CD14-positive monocyte (primary cell): ENCODE measurements around the gene MARS1. TPM values are rescaled to one million over a fixed set of nuclear protein-coding genes. Genes with fewer than 3 reads are reported as not detected.

Source experiments
- DNase-seq, 3 donors: peaks; one replicate each; pipeline ENCODE4 v3.0.0-alpha.2; 2011 to 2022
- H2AFZ ChIP-seq: 2 replicates; pipeline ENCODE4 v1.6.0; 2012; ENCODE audit warnings: mild to moderate bottlenecking, low read depth, low read length, inconsistent platforms; ENCODE audit not compliant: insufficient read depth, poor library complexity, severe bottlenecking
- H3K27ac ChIP-seq, 2 donors: 1 replicate in 1 of 2; 2 replicates in 1 of 2; pipeline ENCODE4 v1.5.1; 2012 to 2013; ENCODE audit warnings: low read length in 2 of 2, control low read depth in 1 of 2, inconsistent platforms in 1 of 2, low read depth in 1 of 2, mild to moderate bottlenecking in 1 of 2
- H3K27me3 ChIP-seq, 2 donors: one replicate each; pipeline versions ENCODE4 v1.6.0 to v1.6.1; 2011 to 2013; ENCODE audit warnings: low read length in 2 of 2; ENCODE audit not compliant: control insufficient read depth in 2 of 2, insufficient read depth in 2 of 2
- H3K36me3 ChIP-seq, 2 donors: replicated peaks in 1 of 2; 1 replicate in 1 of 2; 2 replicates in 1 of 2; pipeline versions ENCODE4 v1.5.1 to v1.6.1; 2012 to 2013; ENCODE audit warnings: low read length in 2 of 2, control low read depth in 1 of 2, inconsistent platforms in 1 of 2, mild to moderate bottlenecking in 1 of 2; ENCODE audit not compliant: insufficient read depth in 2 of 2, control insufficient read depth in 1 of 2
- H3K4me1 ChIP-seq, 2 donors: 1 replicate in 1 of 2; 2 replicates in 1 of 2; pipeline versions ENCODE4 v1.5.1 to v1.6.1; 2012 to 2013; ENCODE audit warnings: low read length in 2 of 2, control low read depth in 1 of 2, inconsistent platforms in 1 of 2, mild to moderate bottlenecking in 1 of 2, moderate library complexity in 1 of 2; ENCODE audit not compliant: insufficient read depth in 2 of 2, control insufficient read depth in 1 of 2
- H3K4me2 ChIP-seq: replicated peaks from 2 replicates; pipeline ENCODE3; 2012; ENCODE audit warnings: low read length, moderate library complexity, mild to moderate bottlenecking; ENCODE audit not compliant: poor library complexity, severe bottlenecking; ENCODE audit errors: extremely low read depth
- H3K4me3 ChIP-seq, 3 experiments: fragments of 200-600 bp in 1 of 3; sonication (generic) in 1 of 3; replicated peaks in 1 of 3; 1 replicate in 2 of 3; 2 replicates in 1 of 3; pipeline ENCODE4 v1.5.1; 2011 to 2013; ENCODE audit warnings: low read length in 3 of 3, mild to moderate bottlenecking in 3 of 3, control low read depth in 2 of 3, low read depth in 2 of 3, inconsistent platforms in 1 of 3, moderate library complexity in 1 of 3
- H3K79me2 ChIP-seq: 2 replicates; pipeline ENCODE4 v1.6.0; 2012; ENCODE audit warnings: mild to moderate bottlenecking, control low read depth, inconsistent platforms, low read length, moderate library complexity; ENCODE audit not compliant: insufficient read depth
- H3K9ac ChIP-seq: 2 replicates; pipeline ENCODE4 v1.6.0; 2017; ENCODE audit warnings: low read length, mild to moderate bottlenecking; ENCODE audit not compliant: insufficient read depth, poor library complexity, severe bottlenecking
- H3K9me3 ChIP-seq, 2 donors: replicated peaks in 1 of 2; 1 replicate in 1 of 2; 2 replicates in 1 of 2; pipeline versions ENCODE4 v1.5.1 to v1.6.1; 2012 to 2013; ENCODE audit warnings: low read length in 2 of 2, control low read depth in 1 of 2; ENCODE audit not compliant: control insufficient read depth in 1 of 2, insufficient read depth in 1 of 2
- H4K20me1 ChIP-seq: 2 replicates; pipeline ENCODE4 v1.6.0; 2012; ENCODE audit warnings: mild to moderate bottlenecking, low read length, control low read depth, moderate library complexity; ENCODE audit not compliant: insufficient read depth
- H3K27ac Mint-ChIP-seq, 7 donors: one replicate each; pipeline ENCODE4 v1.8.0; 2020; ENCODE audit warnings: mild to moderate bottlenecking in 7 of 7, mixed read lengths in 7 of 7, moderate library complexity in 6 of 7, inconsistent platforms in 2 of 7
- H3K27me3 Mint-ChIP-seq, 3 donors: one replicate each; pipeline ENCODE4 v1.8.0; 2021 to 2022; ENCODE audit warnings: low read depth in 3 of 3, mild to moderate bottlenecking in 3 of 3, mixed read lengths in 3 of 3, moderate library complexity in 3 of 3, inconsistent platforms in 1 of 3
- H3K36me3 Mint-ChIP-seq, 2 donors: one replicate each; pipeline ENCODE4 v1.8.0; 2020; ENCODE audit warnings: mixed read lengths in 2 of 2, inconsistent platforms in 1 of 2, mild to moderate bottlenecking in 1 of 2
- H3K4me1 Mint-ChIP-seq: one replicate; pipeline ENCODE4 v1.8.0; 2020; ENCODE audit warnings: mild to moderate bottlenecking, mixed read lengths
- H3K4me3 Mint-ChIP-seq, 2 donors: one replicate each; pipeline ENCODE4 v1.8.0; 2020; ENCODE audit warnings: mild to moderate bottlenecking in 2 of 2, mixed read lengths in 2 of 2, moderate library complexity in 1 of 2
- H3K9me3 Mint-ChIP-seq, 7 donors: one replicate each; pipeline ENCODE4 v1.8.0; 2020 to 2022; ENCODE audit warnings: mixed read lengths in 7 of 7, mild to moderate bottlenecking in 6 of 7, moderate library complexity in 6 of 7, inconsistent platforms in 2 of 7
- WGBS: methylation state at CpG from one replicate; pipeline ENCODE4 v1.1.5; 2013; ENCODE audit warnings: missing lambda C conversion rate; ENCODE audit not compliant: insufficient coverage; 5-methylcytosine and 5-hydroxymethylcytosine counted together
- intact Hi-C, 2 donors: fragments of 100-400 bp; cut with micrococcal nuclease; formaldehyde crosslinking; loops; one replicate each; pipeline versions ENCODE4 v1.15.0 to v1.15.1; 2023
- polyA plus RNA-seq, 3 donors: library from polyadenylated mRNA; depleted of rRNA in 1 of 3; unstranded in 2 of 3; stranded (reverse) in 1 of 3; fragments of 300-500 nt in 2 of 3; fragments of >200 nt in 1 of 3; fragmentation: Illumina TruSeq in 2 of 3; gene quantifications; 1 replicate in 2 of 3; 2 replicates in 1 of 3; pipeline ENCODE4 v1.2.3, GENCODE V29; 2012 to 2021
- TF ChIP-seq, protein P1 (sequence below): fragments of 200-600 bp; IDR thresholded peaks from one replicate; pipeline ENCODE4 v1.8.0; 2022; ENCODE audit warnings: antibody characterized with exemption, mild to moderate bottlenecking

Gene MARS1
- polyA plus RNA-seq, 3 donors = 63.5 to 164 (median 79.8) TPM

- Histone ChIP-seq H2AFZ (no peak overlapping the region), H3K9ac (no peak overlapping the region), H3K4me1 (peaks cover 31 to 34% of the 10 kb centered on the region in 2 donors), H3K4me2 (no peak overlapping the region), H3K27ac (no peak overlapping the region), H3K9me3 (no peaks in the 10 kb centered on the region), H3K36me3 (no peaks in the 10 kb centered on the region), H4K20me1 (no peaks in the 10 kb centered on the region), H3K27me3 (no peaks in the 10 kb centered on the region), H3K79me2 (peaks cover 22% of the 10 kb centered on the region), H3K4me3 (no peak overlapping the region)
- Mint-ChIP-seq H3K9me3 (no peaks in the 10 kb centered on the region), H3K4me1 (peaks cover 43% of the 10 kb centered on the region), H3K27ac (no peak overlapping the region), H3K4me3 (no peak overlapping the region), H3K27me3 (peaks cover 0 to 2% (median 0%) of the 10 kb centered on the region in 3 donors), H3K36me3 (peaks cover 9 to 17% of the 10 kb centered on the region in 2 donors)
- TF ChIP-seq, protein P1, sequence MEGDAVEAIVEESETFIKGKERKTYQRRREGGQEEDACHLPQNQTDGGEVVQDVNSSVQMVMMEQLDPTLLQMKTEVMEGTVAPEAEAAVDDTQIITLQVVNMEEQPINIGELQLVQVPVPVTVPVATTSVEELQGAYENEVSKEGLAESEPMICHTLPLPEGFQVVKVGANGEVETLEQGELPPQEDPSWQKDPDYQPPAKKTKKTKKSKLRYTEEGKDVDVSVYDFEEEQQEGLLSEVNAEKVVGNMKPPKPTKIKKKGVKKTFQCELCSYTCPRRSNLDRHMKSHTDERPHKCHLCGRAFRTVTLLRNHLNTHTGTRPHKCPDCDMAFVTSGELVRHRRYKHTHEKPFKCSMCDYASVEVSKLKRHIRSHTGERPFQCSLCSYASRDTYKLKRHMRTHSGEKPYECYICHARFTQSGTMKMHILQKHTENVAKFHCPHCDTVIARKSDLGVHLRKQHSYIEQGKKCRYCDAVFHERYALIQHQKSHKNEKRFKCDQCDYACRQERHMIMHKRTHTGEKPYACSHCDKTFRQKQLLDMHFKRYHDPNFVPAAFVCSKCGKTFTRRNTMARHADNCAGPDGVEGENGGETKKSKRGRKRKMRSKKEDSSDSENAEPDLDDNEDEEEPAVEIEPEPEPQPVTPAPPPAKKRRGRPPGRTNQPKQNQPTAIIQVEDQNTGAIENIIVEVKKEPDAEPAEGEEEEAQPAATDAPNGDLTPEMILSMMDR = no peak
- WGBS = 98% methylated on average over 5 of the region's 5 CpGs
- intact Hi-C loops = no loop called here
- DNase-seq = no peak
Observed at GRCh38 chr12:57483466-57483865, 4.4 kb upstream of the MARS1 start.

GRCh38 chr12:57485695-57486094 is 2.2 kb upstream of the MARS1 start:
- no peak overlapping the region for H3K4me3 Mint-ChIP-seq
- no peaks in the 10 kb centered on the region for H3K9me3 Mint-ChIP-seq
- H3K9ac ChIP-seq = no peak overlapping the region
- TF ChIP-seq, protein P1 = no peak
- no peaks in the 10 kb centered on the region for H3K9me3 ChIP-seq
- no peak overlapping the region for H3K27ac ChIP-seq
- intact Hi-C loops = loop anchor here in 1 of 2 donors (5.0 kb wide), 1 partner anchor 37 kb away; the partner anchor contains the start of genes DDIT3 and MBD6
- H3K4me1 ChIP-seq = peaks cover 17 to 21% of the 10 kb centered on the region in 2 donors
- H3K27me3 ChIP-seq = no peaks in the 10 kb centered on the region
- H3K36me3 ChIP-seq = peaks cover 16 to 19% of the 10 kb centered on the region in 2 donors
- H3K4me3 ChIP-seq = no peak overlapping the region
- peaks cover 5% of the 10 kb centered on the region for H4K20me1 ChIP-seq
- H3K79me2 ChIP-seq = peaks cover 19% of the 10 kb centered on the region
- no peaks in the 10 kb centered on the region for H3K27me3 Mint-ChIP-seq
- peaks cover 33% of the 10 kb centered on the region for H3K4me1 Mint-ChIP-seq
- no peak overlapping the region for H3K4me2 ChIP-seq
- H3K27ac Mint-ChIP-seq = peak overlapping the region in 1 of 7 donors; percentile 15
- H3K36me3 Mint-ChIP-seq = peaks cover 25 to 32% of the 10 kb centered on the region in 2 donors
- no peak for DNase-seq
- no peak overlapping the region for H2AFZ ChIP-seq
